HG03066 (cell line): ENCODE results near the gene PCNA.

Experiments
- ATAC-seq: cut with Tn5 transposase; IDR thresholded peaks from one replicate; pipeline ENCODE4 v1.9.1; 2021; ENCODE audit warnings: low read depth; ENCODE audit not compliant: unreplicated experiment

PCNA gene

GRCh38 chr20:5145365-5146098, 25.8 kb upstream of the PCNA start:
- no peak for ATAC-seq

DNA sequence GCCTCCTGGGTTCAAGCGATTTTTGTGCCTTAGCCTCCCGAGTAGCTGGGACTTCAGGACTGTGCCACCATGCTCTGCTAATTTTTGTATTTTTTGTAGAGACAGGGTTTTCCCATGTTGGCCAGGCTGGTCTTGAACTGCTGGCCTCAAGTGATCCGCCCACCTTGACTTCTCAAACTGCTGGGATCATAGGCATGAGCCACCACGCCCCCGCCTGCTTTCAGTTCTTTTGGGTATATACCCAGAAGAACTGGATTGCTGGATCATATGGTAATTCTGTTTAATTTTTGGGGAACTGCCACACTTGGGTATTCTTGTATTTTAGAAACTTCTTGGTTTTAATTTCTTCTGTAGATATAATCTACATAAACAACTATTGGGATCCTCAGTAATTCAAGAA, 24.1 kb upstream of the PCNA start:
- no peak for ATAC-seq

DNA sequence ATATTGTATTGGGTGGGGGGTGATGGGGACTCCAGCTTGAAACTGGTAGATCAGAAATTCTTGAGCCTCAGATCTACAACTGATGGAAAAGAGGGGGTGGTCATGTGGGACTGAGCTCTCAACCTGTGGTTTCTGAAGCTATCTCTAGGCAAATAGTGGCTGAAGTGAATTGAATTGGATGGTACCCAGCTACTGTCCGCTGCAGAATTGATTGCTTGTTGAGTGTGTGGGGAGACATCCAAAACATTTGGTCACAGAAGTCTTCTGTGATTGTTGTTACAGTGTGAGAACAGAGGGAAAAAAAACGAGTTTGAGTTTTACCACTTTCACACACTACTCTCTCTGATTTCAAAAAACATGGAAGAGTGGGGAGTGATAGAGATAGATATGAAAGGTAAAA, 21.9 kb upstream of the PCNA start:
- ATAC-seq, result no peak

DNA sequence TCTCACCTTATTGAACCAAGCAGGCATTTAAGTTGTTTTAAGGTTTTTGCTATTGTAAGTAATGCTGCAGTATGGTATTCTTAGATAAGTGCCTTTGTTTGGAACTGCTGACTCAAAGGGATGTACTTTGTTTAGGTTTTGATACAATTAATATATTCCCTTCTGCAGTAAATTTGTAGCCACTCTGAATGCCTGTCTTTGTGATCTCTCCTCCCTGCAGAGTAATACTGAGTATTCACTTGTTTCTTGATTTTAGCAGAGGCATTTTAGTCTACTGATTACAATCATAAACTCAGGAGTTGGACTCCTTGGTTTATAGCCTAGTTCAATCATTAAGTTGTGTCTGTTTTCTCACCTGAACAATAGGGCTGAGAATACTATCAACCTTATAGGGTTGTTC, 20.4 kb upstream of the PCNA start:
- ATAC-seq, result no peak

DNA sequence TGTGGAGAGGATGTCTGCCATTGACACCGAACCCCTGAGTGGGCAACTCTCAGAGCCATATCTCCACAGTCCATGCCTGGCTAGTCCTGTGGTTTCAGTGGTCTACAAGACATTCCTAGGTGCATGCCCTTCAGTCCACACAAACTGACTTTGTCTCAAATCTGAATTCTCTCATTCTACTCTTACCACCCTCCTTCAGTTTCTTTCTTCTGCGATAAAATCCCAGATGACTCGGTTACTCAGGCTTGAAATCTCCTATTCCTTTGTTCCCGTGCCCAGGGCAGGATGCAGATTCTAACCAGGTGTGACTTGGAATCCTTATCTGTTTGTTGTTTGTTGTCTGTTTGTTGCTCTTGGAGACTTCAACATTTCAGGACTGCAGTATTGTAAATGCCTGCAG, 16.3 kb upstream of the PCNA start:
- no peak for ATAC-seq

GRCh38 chr20:5135363-5136012, 15.7 kb upstream of the PCNA start:
- ATAC-seq, result no peak

GRCh38 chr20:5133998-5134397, 14.2 kb upstream of the PCNA start:
- no peak for ATAC-seq

DNA sequence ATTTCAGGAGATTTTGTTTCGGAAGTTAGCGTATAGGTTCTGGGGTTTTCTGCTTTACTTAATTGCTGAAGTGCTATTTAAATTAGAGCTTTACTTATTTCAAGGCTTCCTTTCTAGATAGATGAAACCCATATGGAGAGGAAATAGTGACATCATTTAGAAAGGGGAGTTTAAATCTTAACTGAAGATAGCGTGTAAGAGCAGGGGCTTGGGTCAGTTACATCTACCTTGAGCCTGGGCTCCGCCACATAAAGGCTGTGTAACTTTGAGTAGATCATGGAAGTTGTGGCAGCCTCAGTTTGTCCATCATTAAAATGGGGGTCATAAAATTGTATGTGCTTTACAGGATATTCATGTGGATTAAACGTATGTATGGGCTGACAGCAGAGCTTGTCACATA, 11.7 kb upstream of the PCNA start:
- no peak for ATAC-seq

- no peak for ATAC-seq
Measured at GRCh38 chr20:5128886-5129285, 9.1 kb upstream of the PCNA start.

DNA sequence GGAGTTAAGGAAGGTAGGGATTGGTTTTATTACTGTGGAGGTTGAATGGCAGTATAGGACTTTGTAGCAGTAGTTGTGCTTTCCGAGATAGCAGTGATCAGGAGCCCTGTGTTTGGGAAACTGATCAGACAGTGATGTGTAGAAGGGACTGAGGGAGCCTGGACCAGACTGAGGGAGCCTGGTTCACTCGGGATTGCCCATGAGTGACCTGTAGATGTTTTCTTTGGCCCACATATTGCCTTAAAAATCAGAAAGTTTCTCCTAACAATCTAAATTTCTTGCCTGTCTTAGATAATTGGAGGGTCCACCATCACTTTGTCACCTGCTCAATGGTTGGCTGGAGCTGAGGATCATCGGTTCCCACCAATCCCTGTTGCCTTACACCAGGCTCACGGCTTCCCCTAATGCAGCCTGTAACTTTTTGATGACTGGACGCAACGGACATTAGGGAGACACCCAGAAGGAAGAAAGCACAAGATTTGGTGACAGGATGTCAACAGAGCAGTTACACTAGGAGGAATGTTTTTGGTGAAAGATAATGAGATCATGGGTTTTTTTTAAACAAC, 8.2 kb upstream of the PCNA start:
- ATAC-seq, result no peak

GRCh38 chr20:5127204-5127858, 7.6 kb upstream of the PCNA start:
- peak; percentile 19 for ATAC-seq

DNA sequence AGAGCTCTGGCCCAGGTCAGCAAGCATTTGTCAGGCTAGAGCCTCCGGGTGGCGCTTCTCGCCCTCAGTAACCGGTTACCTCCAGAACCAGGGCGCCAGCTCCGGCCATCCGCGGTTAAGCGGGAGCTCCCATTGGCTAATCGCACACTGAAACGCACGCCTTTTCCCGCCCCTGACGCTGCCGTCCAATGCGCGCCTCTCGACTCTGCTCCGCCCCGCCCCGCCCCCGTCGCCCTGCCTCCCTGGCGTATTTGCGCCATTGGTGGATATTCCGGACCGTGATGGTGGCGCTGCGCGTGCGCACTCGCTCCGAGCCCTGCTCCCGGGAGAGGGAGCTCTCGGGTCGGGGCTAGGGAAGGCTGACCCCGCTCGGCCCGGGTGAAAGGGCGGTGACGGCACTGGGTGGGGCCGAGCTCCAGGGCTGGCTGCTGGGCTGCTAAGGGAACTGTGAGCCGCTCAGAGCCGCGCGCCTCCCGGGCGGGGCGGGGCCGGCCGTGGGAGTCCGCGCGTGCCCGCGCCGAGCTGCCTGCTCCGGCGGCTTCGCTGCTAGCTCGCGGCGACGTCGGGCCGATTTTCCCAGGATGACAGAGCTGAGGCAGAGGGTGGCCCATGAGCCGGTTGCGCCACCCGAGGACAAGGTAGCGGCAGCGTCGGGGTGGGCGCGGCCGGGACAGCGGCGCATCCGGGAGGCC, 6.9 kb upstream of the PCNA start, which contains the start of gene CDS2:
Gene CDS2, plus strand, starts transcription at position 497 of the 692 bp plus-strand sequence. Its CDS starts 85 bp downstream, at position 582.
- peak; percentile 92 for ATAC-seq

DNA sequence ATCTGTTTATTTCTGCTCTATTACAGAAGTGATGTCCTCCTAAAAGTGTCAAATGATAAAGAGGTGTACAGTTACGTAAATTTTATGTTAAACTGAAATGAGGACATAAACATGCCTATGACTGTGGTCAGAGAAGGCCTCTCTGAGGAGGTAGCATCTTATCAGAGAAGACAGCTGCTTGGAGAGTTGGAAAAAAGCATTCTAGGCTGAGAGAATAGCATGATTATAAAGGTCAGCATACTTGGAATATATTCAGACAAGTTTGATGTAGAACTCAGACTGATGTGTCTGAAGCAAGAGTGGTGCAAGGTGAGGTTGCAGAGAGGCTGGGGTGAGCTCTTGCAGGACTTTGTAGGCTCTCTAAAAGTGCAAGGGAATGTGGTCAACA, 3.1 kb upstream of the PCNA start:
- ATAC-seq, result no peak

DNA sequence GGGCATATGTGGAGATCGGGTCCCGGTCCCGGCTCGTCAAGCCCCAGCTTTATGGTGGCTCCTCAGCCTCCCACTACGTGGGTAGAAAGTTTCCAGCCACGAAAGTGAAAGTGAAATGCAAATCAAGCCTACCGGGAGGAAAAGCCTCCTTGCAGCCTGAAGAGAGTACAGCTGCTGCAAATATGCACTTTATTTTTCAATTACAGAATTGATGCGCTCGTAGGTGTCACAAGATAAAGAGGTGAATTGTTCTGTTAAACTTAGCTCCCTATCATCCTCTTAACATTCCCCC, 373 bp upstream of the PCNA start:
- ATAC-seq, result no peak

- no peak for ATAC-seq
Measured at GRCh38 chr20:5119143-5119434, 669 bp downstream of the PCNA start.

DNA sequence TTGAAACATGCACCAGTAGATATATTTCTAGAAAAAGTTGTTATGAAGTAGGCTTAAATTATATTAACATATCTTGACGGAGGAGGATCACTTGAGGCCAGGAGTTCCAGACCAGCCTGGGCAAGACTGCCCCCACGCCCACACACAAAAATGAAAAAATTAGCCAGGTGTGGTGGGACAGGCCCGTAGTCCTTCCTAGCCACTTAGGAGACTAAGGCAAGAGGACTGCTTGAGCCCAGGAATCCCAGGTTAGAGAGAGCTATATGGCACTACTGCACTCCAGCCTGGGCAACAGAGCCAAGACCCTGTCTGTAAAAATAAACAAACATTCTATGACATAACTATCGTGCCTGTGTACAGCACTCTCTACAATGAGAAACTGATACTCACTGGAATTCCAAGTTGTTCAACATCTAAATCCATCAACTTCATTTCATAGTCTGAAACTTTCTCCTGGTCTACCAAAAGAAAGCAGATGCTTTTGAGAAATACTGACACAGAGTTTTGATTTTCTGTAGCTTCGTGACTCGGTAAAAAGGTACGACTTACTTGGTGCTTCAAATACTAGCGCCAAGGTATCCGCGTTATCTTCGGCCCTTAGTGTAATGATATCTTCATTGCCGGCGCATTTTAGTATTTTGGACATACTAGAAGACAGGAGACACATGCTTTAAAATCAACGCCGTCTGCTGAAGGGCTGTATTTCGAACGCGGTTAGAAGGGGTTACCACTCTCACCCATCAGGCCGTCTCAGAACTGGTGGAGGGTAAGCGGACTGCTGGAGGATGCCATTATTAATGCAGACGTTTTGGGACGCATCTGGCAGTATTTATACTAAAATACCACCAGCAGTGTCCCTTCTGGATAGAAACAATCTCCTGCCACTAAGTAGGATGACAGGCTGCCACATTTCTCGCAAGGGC, 1.3 kb downstream of the PCNA start:
- ATAC-seq, result no peak

GRCh38 chr20:5116875-5117274, 2.9 kb downstream of the PCNA start:
- ATAC-seq, result no peak

DNA sequence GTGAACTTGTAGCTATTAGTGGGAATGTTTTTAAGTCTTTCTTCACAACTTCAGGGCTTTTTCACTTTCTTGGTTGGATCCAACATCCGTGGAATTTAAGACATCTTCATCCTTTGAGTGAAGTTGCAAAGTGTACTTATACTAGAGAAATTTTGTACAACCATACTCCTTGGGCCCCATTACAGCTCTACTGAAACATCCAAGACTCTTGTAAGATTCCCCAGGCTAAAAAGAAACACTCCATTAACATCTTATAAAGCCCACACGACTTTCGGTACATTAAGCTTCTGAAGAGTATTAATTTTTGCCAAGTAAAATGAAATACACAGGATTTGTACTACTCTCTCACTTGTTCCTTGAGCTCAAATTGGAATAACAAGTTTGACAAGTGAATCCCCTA, 5.4 kb downstream of the PCNA start:
- ATAC-seq, result no peak

- ATAC-seq, result no peak
Measured at GRCh38 chr20:5113615-5113986, 6.2 kb downstream of the PCNA start.

GRCh38 chr20:5109276-5109675, 10.5 kb downstream of the PCNA start:
- ATAC-seq, result no peak
